Colonic mucosa (tissue), 4 donors: ENCODE data around the gene IDI1. TPM values are rescaled to one million over a fixed set of nuclear protein-coding genes. Genes with fewer than 3 reads are reported as not detected.
"Not testable (repeated sequence)": the region's sequence is repeated elsewhere in the genome, so short reads cannot be mapped to it uniquely, and the experiment has no call there.

Source experiments
- DNase-seq: peaks from one replicate; pipeline ENCODE4 v3.0.0-alpha.2; 2020
- H3K27ac ChIP-seq: fragments of 200-600 bp; one replicate; pipeline ENCODE4 v1.8.0; 2021
- H3K27me3 ChIP-seq: fragments of 200-600 bp; one replicate; pipeline ENCODE4 v1.8.0; 2021
- H3K36me3 ChIP-seq: fragments of 200-600 bp; one replicate; pipeline ENCODE4 v1.8.0; 2021
- H3K4me1 ChIP-seq: fragments of 200-600 bp; one replicate; pipeline ENCODE4 v1.8.0; 2021; ENCODE audit warnings: mild to moderate bottlenecking
- H3K4me3 ChIP-seq: fragments of 200-600 bp; one replicate; pipeline ENCODE4 v1.8.0; 2021
- H3K9ac ChIP-seq, 2 donors: one replicate each; pipeline ENCODE4 v1.7.0; 2013; ENCODE audit warnings: control low read depth in 2 of 2, low read depth in 2 of 2, low read length in 2 of 2
- H3K9me3 ChIP-seq: fragments of 200-600 bp; one replicate; pipeline ENCODE4 v1.8.0; 2021
- intact Hi-C: fragments of 100-400 bp; cut with DNase I; formaldehyde crosslinking; loops from one replicate; pipeline ENCODE4 v1.14.1; 2022
- total RNA-seq, 2 donors: library from RNA; stranded (reverse); fragmentation: NEBNext Ultra II Directional in 1 of 2; extraction: Animal tissue kit (Norgen Biotek cat#: 25700) in 1 of 2; gene quantifications; one replicate each; pipeline ENCODE4 v1.2.1, GENCODE V29; 2021
- TF ChIP-seq, protein P1 (sequence below): fragments of 200-600 bp; IDR thresholded peaks from one replicate; pipeline ENCODE4 v1.8.0; 2022; ENCODE audit warnings: antibody characterized with exemption, mild to moderate bottlenecking
- donor health status: healthy.
- donor health status: DM: no; HTN: no; CAD: no.
- donor health status: DM: no; HTN: no; CAD: no.

Gene IDI1
- total RNA-seq, 2 donors from 2014 or later, result 41.3 to 142 TPM

DNA sequence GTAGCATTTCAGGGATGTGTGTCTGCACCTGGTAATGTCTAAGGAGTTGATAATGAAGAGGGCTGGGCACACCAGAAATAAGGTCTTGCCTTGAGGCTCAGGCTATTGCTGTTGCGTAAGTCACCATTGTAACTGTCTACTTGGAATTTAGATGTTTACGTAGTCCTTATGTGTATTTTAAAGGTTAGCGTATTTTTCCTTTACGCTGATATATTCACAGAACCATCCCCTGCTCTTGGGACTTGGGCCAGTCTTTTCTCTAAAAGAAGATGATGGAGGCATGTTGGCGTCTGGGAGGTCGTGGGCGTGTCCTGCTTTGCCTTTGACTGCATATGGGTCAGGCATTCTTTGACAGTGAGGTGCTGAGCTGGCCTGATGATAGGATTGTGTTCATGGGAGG lies 22.0 kb upstream of the IDI1 start:
- TF ChIP-seq, protein P1, sequence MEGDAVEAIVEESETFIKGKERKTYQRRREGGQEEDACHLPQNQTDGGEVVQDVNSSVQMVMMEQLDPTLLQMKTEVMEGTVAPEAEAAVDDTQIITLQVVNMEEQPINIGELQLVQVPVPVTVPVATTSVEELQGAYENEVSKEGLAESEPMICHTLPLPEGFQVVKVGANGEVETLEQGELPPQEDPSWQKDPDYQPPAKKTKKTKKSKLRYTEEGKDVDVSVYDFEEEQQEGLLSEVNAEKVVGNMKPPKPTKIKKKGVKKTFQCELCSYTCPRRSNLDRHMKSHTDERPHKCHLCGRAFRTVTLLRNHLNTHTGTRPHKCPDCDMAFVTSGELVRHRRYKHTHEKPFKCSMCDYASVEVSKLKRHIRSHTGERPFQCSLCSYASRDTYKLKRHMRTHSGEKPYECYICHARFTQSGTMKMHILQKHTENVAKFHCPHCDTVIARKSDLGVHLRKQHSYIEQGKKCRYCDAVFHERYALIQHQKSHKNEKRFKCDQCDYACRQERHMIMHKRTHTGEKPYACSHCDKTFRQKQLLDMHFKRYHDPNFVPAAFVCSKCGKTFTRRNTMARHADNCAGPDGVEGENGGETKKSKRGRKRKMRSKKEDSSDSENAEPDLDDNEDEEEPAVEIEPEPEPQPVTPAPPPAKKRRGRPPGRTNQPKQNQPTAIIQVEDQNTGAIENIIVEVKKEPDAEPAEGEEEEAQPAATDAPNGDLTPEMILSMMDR, result no peak
- peaks cover 3% of the 10 kb centered on the region for H3K36me3 ChIP-seq
- no peaks in the 10 kb centered on the region for H3K27me3 ChIP-seq
- no peaks in the 10 kb centered on the region for H3K4me1 ChIP-seq
- no peak overlapping the region for H3K4me3 ChIP-seq
- H3K9me3 ChIP-seq, result no peaks in the 10 kb centered on the region
- intact Hi-C loops, result no loop called here
- DNase-seq, result no peak
- H3K27ac ChIP-seq, result no peak overlapping the region
- no peak overlapping the region for H3K9ac ChIP-seq

DNA sequence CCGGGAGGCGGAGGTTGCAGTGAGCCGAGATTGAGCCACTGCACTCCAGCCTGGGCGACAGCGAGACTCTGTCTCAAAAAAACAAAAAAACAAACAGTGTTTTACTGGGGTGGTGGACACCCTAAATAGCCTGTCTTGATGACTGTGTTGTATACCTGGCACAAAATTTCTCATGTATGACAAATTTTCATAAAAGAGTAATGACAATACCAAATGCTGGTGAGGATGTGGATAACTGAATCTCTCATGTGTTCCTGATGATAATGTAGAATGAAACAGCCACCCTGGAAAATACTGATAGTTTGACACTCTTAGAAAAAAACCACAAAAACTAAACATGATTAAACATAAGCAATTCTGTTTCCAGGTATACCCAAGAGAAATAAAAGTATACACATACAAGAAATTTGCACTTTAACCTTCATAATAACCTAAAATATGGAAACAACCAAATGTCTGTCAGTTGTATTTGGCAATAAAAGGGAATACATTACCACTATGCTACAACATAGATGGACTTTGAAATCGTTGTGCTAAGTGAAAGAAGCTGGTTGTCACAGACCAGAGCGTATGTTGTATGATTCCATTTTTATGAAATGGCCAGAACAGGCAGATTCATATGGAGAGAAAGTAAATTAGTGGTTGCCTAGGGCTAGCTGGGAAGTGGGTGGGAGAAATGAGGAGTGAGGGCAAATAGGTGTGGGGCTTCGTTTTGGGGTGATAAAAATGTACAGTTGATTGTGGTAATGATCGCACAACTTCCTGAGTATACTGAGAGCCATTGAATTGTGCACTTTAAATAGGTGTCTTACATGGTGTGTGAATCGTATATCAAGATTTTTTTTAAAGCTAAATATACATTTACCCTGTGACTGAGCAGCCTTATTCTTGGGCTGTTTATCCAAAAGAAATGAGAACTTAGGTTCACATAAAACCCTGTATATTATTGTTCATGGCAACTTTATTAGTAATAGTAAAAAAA lies 19.8 kb upstream of the IDI1 start:
- DNase-seq, result no peak
- Histone ChIP-seq H3K9ac (no peak overlapping the region), H3K27ac (peak overlapping the region; percentile 13), H3K27me3 (no peaks in the 10 kb centered on the region), H3K9me3 (no peaks in the 10 kb centered on the region), H3K4me1 (no peaks in the 10 kb centered on the region), H3K36me3 (peaks cover 3% of the 10 kb centered on the region), H3K4me3 (no peak overlapping the region)
- intact Hi-C loops, result no loop called here
- TF ChIP-seq, protein P1, result no peak

DNA sequence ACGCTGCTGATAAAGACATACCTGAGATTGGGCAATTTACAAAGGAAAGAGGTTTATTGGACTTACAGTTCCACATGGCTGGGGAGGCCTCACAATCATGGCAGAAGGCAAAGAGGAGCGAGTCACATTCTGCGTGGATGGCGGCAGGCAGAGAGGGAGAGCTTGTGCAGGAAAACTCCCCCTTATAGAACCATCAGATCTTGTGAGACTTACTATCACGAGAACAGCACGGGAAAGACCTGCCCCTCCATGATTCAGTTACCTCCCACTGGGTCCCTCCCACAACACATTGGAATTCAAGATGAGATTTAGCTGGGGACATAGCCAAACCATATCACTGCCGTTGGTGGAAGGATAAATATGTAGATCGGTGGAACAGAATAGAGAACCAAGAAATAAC lies 17.8 kb upstream of the IDI1 start:
- H3K9me3 ChIP-seq, H3K9ac ChIP-seq, intact Hi-C loops, H3K4me1 ChIP-seq, H3K4me3 ChIP-seq, H3K36me3 ChIP-seq, H3K27ac ChIP-seq, H3K27me3 ChIP-seq, DNase-seq: not testable (repeated sequence)

DNA sequence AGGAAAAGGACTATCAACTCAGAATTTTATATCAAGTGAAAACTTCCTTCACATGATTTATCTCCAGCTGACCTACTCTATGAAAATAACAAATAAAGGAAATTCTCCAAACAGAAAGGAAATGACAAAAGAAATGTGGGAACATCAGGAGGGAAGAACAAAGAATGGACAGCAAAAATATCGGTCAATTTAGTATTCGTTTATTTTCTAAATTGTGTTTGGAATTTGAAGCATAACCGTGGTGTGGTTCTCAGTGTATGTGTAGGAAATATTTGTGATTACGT lies 16.0 kb upstream of the IDI1 start:
- no peaks in the 10 kb centered on the region for H3K36me3 ChIP-seq
- intact Hi-C loops, result no loop called here
- no peak for DNase-seq
- no peaks in the 10 kb centered on the region for H3K27me3 ChIP-seq
- H3K4me1 ChIP-seq, result no peaks in the 10 kb centered on the region
- no peaks in the 10 kb centered on the region for H3K9me3 ChIP-seq
- H3K9ac ChIP-seq, result no peak overlapping the region
- no peak overlapping the region for H3K4me3 ChIP-seq
- H3K27ac ChIP-seq, result no peak overlapping the region
- TF ChIP-seq, protein P1, result no peak

DNA sequence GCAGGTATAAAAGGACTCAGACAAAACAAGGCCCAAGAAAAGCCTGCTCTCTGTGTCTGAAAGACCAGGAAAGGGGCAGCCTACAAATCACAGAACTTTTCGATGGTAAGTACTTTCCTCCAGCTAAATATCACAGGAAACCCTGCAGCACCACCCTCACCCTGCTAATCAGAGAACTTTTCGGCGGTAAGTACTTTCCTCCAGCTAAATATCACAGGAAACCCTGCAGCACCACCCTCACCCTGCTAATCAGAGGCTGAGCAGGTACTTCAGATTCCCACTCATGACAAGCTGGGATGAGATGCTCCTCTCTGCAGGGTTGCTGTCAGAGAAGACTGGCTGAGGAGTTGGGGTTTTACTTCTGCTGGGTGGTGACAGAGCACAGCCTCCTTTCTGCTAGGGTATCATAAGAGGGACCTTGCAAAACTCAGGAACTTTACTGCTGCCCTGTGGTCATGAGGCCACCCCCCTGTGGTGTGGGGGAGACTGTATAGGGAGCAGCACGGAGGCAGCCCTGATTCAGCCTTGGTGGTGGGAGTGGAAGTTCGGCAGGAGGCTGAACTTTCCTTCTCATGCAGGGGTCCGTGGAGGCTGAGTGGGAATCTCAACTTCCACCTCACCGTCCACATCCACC lies 14.4 kb upstream of the IDI1 start:
- TF ChIP-seq, protein P1, result no peak
- Histone ChIP-seq H3K4me1 (no peaks in the 10 kb centered on the region), H3K36me3 (no peaks in the 10 kb centered on the region), H3K9me3 (no peaks in the 10 kb centered on the region), H3K27me3 (no peaks in the 10 kb centered on the region), H3K4me3 (no peak overlapping the region), H3K9ac (no peak overlapping the region), H3K27ac (no peak overlapping the region)
- no peak for DNase-seq
- intact Hi-C loops, result no loop called here
